Effector memory CD8-positive, alpha-beta T cell (primary cell): ENCODE measurements around the gene KRAS.
A peak's percentile ranks its signal among the peaks of the same experiment; 100 is the strongest.
"Not testable (repeated sequence)": the region's sequence is repeated elsewhere in the genome, so short reads cannot be mapped to it uniquely, and the experiment has no call there.

Source experiments
- ATAC-seq: fragments of 150-1000 bp; cut with Tn5 transposase; replicated peaks from 2 replicates; pipeline ENCODE4 v1.10.0; 2021; ENCODE audit warnings: mild to moderate bottlenecking, moderate library complexity
- DNase-seq, 3 experiments: peaks; one replicate each; pipeline ENCODE4 v3.0.0; 2021
- H3K27ac Mint-ChIP-seq, 2 donors: one replicate each; pipeline ENCODE4 v1.8.0; 2022; ENCODE audit warnings: mild to moderate bottlenecking in 2 of 2, mixed read lengths in 2 of 2, moderate library complexity in 2 of 2
- H3K27me3 Mint-ChIP-seq, 2 donors: one replicate each; pipeline ENCODE4 v1.8.0; 2022; ENCODE audit warnings: mixed read lengths in 2 of 2
- H3K36me3 Mint-ChIP-seq: one replicate; pipeline ENCODE4 v1.8.0; 2022; ENCODE audit warnings: mild to moderate bottlenecking, moderate library complexity, mixed read lengths; ENCODE audit not compliant: insufficient read depth
- H3K4me1 Mint-ChIP-seq, 2 donors: one replicate each; pipeline ENCODE4 v1.8.0; 2022; ENCODE audit warnings: low read depth in 2 of 2, mixed read lengths in 2 of 2
- H3K4me3 Mint-ChIP-seq, 2 donors: one replicate each; pipeline ENCODE4 v1.8.0; 2022; ENCODE audit warnings: mild to moderate bottlenecking in 2 of 2, mixed read lengths in 2 of 2, moderate library complexity in 2 of 2
- H3K9me3 Mint-ChIP-seq, 2 donors: one replicate each; pipeline ENCODE4 v1.8.0; 2022; ENCODE audit warnings: mixed read lengths in 2 of 2
- total RNA-seq, 9 experiments: gene quantifications; one replicate each; lab custom pipeline; 2026; lab: John Stamatoyannopoulos, UW

The KRAS gene
- 41.6 to 142 (median 71.6) reads per million in 9 experiments for total RNA-seq

- Mint-ChIP-seq H3K9me3 (no peaks in the 10 kb centered on the region), H3K36me3 (peaks cover 18% of the 10 kb centered on the region), H3K4me1 (peaks cover 19 to 21% of the 10 kb centered on the region in 2 donors), H3K4me3 (peak within 1 kb of the TSS; percentile 88 to 91), H3K27ac (peak within 1 kb of the TSS; percentile 95 to 96), H3K27me3 (no peaks in the 10 kb centered on the region)
- peak; percentile 88 for ATAC-seq
- DNase-seq = peak; percentile 89
Observed at GRCh38 chr12:25250744-25251730, at the start of gene KRAS. KRAS (minus strand) TSS chr12:25250929.

DNA sequence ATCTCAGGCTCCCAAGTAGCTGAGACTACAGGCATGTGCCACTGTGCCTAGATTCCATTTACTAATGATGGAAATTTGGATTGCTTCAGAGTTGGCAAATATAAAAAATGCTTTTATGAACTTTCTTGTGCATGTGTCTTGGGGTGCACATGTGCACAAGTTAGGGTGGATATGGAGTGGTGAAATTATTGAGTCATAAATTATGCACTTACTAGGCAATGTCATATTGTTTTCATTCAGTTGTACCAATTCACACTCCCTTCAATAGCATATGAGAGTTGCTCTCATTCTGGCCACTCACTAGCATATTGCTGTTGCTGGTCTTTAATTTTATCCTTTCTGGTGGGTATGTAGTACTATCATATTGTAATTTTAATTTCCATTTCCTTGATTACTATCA, 45.7 kb upstream of the KRAS start:
- Mint-ChIP-seq H3K4me3 (no peak overlapping the region), H3K27me3 (peaks cover 1 to 9% of the 10 kb centered on the region in 2 donors), H3K27ac (no peak overlapping the region), H3K36me3 (no peaks in the 10 kb centered on the region), H3K9me3 (no peaks in the 10 kb centered on the region), H3K4me1 (no peaks in the 10 kb centered on the region)
- no peak for ATAC-seq
- no peak for DNase-seq

DNA sequence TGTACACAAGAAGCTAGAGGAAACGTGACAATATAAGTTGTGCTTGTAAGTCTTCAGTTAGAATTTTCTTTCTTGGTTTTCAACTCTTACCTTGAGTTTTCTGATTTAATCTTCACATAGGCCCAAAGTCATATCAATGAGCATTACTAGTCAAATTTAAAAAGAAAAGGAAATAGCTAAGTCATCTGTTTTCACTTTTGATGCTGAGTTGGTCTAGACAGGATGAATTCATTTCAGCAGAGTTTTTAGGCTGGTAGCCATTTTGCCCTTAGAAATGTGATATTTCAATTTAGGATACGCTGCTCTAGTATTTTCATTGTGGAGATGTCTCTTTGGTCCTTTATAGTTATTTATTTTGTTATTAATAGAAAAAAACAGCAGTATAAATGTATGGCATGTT, 44.6 kb upstream of the KRAS start:
- ATAC-seq (no peak), DNase-seq (no peak)
- Mint-ChIP-seq H3K36me3 (no peaks in the 10 kb centered on the region), H3K9me3 (no peaks in the 10 kb centered on the region), H3K4me3 (no peak overlapping the region), H3K4me1 (no peaks in the 10 kb centered on the region), H3K27ac (no peak overlapping the region), H3K27me3 (no peaks in the 10 kb centered on the region)

GRCh38 chr12:25293653-25294052, 42.9 kb upstream of the KRAS start:
- Mint-ChIP-seq H3K27ac (no peak overlapping the region), H3K4me1 (no peaks in the 10 kb centered on the region), H3K4me3 (no peak overlapping the region), H3K36me3 (no peaks in the 10 kb centered on the region), H3K9me3 (peaks cover 3 to 7% of the 10 kb centered on the region in 2 donors), H3K27me3 (no peaks in the 10 kb centered on the region)
- ATAC-seq = no peak
- DNase-seq = no peak

- H3K4me1 Mint-ChIP-seq, ATAC-seq, H3K9me3 Mint-ChIP-seq, H3K27ac Mint-ChIP-seq, H3K4me3 Mint-ChIP-seq, DNase-seq, H3K27me3 Mint-ChIP-seq, H3K36me3 Mint-ChIP-seq: not testable (repeated sequence)
Observed at GRCh38 chr12:25292810-25293221, 42.1 kb upstream of the KRAS start.

DNA sequence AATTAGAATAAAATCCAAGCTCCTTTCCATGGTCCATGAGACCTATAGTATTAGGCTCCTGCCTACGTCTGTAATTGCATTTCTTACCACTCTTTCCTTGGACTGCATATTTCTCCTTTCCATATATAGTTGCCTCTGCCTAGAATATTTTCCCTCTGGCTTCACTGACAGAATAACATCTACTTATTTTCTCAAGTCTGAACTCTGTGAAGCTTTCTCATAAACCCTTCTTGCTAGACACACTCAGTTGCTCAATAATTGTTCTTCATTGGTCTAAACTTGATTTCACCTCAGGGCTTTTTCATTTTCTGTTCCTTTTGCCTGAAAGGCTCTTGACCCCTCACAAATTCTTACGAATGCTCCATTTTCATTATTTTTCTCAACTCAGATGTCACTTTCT, 36.9 kb upstream of the KRAS start:
- no peak for ATAC-seq
- H3K9me3 Mint-ChIP-seq = peaks cover 3 to 7% of the 10 kb centered on the region in 2 donors

DNA sequence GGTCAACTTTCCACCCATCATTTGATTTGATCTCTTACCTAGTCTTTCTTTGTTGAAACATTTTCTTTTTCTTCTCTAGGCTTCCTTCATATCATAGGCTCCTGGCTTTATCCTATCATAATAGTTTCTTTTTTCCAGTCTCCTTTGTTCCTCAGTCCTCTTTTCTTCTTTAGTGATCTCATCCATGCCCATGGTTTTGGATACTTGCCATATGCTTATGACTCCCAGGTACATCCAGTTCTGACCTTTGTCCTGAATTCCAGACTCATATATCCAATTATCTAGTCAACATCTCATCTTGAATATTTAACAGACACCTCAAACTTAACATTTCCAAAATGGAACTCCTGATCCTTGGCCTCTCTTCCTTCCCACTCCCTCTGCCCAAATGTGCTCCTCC, 36.1 kb upstream of the KRAS start:
- peaks cover 0 to 7% of the 10 kb centered on the region in 2 donors for H3K27me3 Mint-ChIP-seq
- no peak for DNase-seq
- no peak overlapping the region for H3K27ac Mint-ChIP-seq
- no peaks in the 10 kb centered on the region for H3K36me3 Mint-ChIP-seq
- H3K9me3 Mint-ChIP-seq = peaks cover 3 to 7% of the 10 kb centered on the region in 2 donors
- ATAC-seq = no peak
- no peak overlapping the region for H3K4me3 Mint-ChIP-seq
- H3K4me1 Mint-ChIP-seq = peaks cover 2 to 19% of the 10 kb centered on the region in 2 donors

More for the DNA sequence above, 36.9 kb upstream of the KRAS start:
- Mint-ChIP-seq H3K27me3 (peaks cover 0 to 7% of the 10 kb centered on the region in 2 donors), H3K36me3 (no peaks in the 10 kb centered on the region), H3K4me3 (no peak overlapping the region), H3K4me1 (peaks cover 2 to 13% of the 10 kb centered on the region in 2 donors), H3K27ac (no peak overlapping the region)
- DNase-seq = no peak

- Mint-ChIP-seq H3K4me3 (no peak overlapping the region), H3K27me3 (peaks cover 0 to 7% of the 10 kb centered on the region in 2 donors), H3K36me3 (no peaks in the 10 kb centered on the region), H3K9me3 (no peaks in the 10 kb centered on the region), H3K27ac (no peak overlapping the region), H3K4me1 (peaks cover 7 to 37% of the 10 kb centered on the region in 2 donors)
- DNase-seq (no peak), ATAC-seq (no peak)
Observed at GRCh38 chr12:25284024-25284423, 33.3 kb upstream of the KRAS start.

DNA sequence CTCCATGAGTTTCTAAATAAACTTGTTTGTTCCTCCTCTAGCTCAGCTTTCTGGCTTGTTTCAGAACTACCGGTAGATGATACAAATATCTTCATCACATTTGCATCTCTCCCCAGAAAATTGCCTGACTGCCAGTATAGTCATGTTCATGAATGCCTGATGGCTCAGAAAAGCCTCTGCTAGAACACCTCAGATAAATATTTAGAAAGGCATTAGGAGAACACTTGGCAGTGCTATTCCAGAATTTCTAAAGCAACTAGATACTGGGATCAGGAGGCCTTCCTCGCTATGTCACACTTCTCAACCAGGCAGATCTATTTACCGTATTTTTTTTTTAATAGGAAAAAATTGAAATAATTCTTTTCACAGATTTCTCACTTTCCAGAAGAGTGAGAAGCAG, 32.3 kb upstream of the KRAS start:
- no peaks in the 10 kb centered on the region for H3K36me3 Mint-ChIP-seq
- no peaks in the 10 kb centered on the region for H3K9me3 Mint-ChIP-seq
- peak overlapping the region in 1 of 2 donors; percentile 32 for H3K4me3 Mint-ChIP-seq
- H3K27me3 Mint-ChIP-seq = peaks cover 0 to 7% of the 10 kb centered on the region in 2 donors
- H3K4me1 Mint-ChIP-seq = peaks cover 7 to 37% of the 10 kb centered on the region in 2 donors
- H3K27ac Mint-ChIP-seq = peak overlapping the region in 1 of 2 donors; percentile 11
- ATAC-seq = no peak
- DNase-seq = no peak

GRCh38 chr12:25280082-25280481, 29.4 kb upstream of the KRAS start:
- no peak for DNase-seq
- Mint-ChIP-seq H3K36me3 (no peaks in the 10 kb centered on the region), H3K9me3 (no peaks in the 10 kb centered on the region), H3K4me3 (peak overlapping the region; percentile 4 to 68), H3K27ac (peak overlapping the region in 1 of 2 donors; percentile 96), H3K4me1 (peaks cover 7 to 38% of the 10 kb centered on the region in 2 donors), H3K27me3 (no peaks in the 10 kb centered on the region)
- peak; percentile 42 for ATAC-seq

DNA sequence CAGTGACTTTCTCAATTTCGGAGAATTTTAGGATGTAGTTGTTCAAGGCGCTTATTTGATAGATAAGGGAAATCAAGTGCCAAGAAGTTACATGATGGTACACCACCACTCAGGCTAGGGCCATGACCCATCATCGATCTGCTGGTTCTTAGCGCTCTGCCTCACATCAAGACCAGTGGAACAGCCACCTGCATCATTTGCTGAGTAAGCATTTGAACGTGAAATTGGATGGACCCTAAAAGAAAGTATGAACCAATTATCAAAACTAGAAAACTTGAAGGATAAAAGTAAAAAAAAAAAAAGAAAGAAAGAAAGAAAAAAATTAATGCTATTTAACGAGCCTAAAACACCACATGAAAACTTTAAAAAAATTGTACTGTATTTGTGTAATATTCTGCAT, 27.5 kb upstream of the KRAS start:
- H3K9me3 Mint-ChIP-seq = no peaks in the 10 kb centered on the region
- H3K4me1 Mint-ChIP-seq = peaks cover 6 to 35% of the 10 kb centered on the region in 2 donors
- DNase-seq (no peak), ATAC-seq (no peak)
- H3K27me3 Mint-ChIP-seq = no peaks in the 10 kb centered on the region
- no peak overlapping the region for H3K4me3 Mint-ChIP-seq
- no peaks in the 10 kb centered on the region for H3K36me3 Mint-ChIP-seq
- H3K27ac Mint-ChIP-seq = no peak overlapping the region

- Mint-ChIP-seq H3K27ac (no peak overlapping the region), H3K27me3 (no peaks in the 10 kb centered on the region), H3K4me3 (no peak overlapping the region), H3K9me3 (no peaks in the 10 kb centered on the region), H3K4me1 (peaks cover 5 to 22% of the 10 kb centered on the region in 2 donors), H3K36me3 (no peaks in the 10 kb centered on the region)
- ATAC-seq = peak; percentile 29
- DNase-seq = no peak
Observed at GRCh38 chr12:25276199-25276937, 25.6 kb upstream of the KRAS start.

GRCh38 chr12:25271486-25272098, 20.9 kb upstream of the KRAS start:
- H3K27ac Mint-ChIP-seq = no peak overlapping the region

More at GRCh38 chr12:25271486-25272098, 20.9 kb upstream of the KRAS start:
- Mint-ChIP-seq H3K4me1 (peaks cover 0 to 4% of the 10 kb centered on the region in 2 donors), H3K4me3 (no peak overlapping the region), H3K9me3 (no peaks in the 10 kb centered on the region), H3K27me3 (no peaks in the 10 kb centered on the region), H3K36me3 (no peaks in the 10 kb centered on the region)
- DNase-seq = no peak
- ATAC-seq = no peak
